AG09309 (cell line): ENCODE data around the gene AMBRA1.

ENCODE experiments used
- DNase-seq: peaks from one replicate; pipeline ENCODE4 v3.0.0-alpha.2; 2010; ENCODE audit warnings: low read depth
- H3K4me3 ChIP-seq: 2 replicates; pipeline ENCODE4 v1.5.1; 2011; ENCODE audit warnings: mild to moderate bottlenecking, low read depth, low read length, moderate library complexity; ENCODE audit not compliant: control insufficient read depth
- TF ChIP-seq, protein P1 (sequence below): IDR thresholded peaks from 2 replicates; pipeline ENCODE4 v1.5.1; 2011; ENCODE audit warnings: mild to moderate bottlenecking, low read depth, low read length, inconsistent platforms; ENCODE audit not compliant: insufficient read depth, control insufficient read depth; ENCODE audit errors: missing control alignments

AMBRA1 gene

DNA sequence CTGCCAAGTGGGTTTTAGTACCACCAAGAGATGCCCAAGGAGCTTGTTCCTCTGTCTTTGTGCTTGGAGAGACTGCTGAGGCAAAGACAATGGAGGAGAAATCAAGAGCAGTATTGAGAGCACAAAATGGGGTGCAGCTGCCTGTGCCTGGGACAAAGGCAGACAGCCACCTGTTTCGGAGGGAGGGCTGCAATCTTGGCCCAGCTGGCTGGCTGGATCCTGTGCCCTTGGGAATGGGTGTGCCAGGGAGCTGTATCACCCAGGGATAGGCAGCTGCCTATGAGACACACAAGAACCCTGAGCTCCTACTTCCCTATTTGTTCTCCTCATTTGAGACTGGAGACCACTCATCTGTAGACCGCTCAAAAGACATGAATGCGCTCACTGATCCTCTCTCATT lies 178.9 kb downstream of the AMBRA1 start:
- DNase-seq: no peak
- TF ChIP-seq, protein P1, sequence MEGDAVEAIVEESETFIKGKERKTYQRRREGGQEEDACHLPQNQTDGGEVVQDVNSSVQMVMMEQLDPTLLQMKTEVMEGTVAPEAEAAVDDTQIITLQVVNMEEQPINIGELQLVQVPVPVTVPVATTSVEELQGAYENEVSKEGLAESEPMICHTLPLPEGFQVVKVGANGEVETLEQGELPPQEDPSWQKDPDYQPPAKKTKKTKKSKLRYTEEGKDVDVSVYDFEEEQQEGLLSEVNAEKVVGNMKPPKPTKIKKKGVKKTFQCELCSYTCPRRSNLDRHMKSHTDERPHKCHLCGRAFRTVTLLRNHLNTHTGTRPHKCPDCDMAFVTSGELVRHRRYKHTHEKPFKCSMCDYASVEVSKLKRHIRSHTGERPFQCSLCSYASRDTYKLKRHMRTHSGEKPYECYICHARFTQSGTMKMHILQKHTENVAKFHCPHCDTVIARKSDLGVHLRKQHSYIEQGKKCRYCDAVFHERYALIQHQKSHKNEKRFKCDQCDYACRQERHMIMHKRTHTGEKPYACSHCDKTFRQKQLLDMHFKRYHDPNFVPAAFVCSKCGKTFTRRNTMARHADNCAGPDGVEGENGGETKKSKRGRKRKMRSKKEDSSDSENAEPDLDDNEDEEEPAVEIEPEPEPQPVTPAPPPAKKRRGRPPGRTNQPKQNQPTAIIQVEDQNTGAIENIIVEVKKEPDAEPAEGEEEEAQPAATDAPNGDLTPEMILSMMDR: no peak
- no peak overlapping the region for H3K4me3 ChIP-seq

DNA sequence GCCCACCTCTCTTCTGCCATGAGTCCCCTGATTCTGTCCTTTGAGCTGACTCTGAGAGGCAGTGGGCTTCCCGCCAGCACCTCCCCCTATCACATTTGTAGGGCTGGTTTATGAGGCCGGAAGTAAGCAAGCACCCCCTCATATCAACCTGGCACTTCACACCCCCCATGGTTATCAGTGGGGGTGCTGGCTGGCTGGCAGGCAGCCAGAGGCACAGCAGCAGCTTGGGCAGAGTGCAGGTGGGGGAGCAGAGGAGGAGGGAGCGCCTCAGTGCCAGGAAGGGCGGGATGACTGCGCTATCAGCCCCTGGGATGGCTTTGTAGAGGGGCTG lies 179.4 kb downstream of the AMBRA1 start:
- H3K4me3 ChIP-seq: no peak overlapping the region
- TF ChIP-seq, protein P1: no peak
- DNase-seq: no peak

DNA sequence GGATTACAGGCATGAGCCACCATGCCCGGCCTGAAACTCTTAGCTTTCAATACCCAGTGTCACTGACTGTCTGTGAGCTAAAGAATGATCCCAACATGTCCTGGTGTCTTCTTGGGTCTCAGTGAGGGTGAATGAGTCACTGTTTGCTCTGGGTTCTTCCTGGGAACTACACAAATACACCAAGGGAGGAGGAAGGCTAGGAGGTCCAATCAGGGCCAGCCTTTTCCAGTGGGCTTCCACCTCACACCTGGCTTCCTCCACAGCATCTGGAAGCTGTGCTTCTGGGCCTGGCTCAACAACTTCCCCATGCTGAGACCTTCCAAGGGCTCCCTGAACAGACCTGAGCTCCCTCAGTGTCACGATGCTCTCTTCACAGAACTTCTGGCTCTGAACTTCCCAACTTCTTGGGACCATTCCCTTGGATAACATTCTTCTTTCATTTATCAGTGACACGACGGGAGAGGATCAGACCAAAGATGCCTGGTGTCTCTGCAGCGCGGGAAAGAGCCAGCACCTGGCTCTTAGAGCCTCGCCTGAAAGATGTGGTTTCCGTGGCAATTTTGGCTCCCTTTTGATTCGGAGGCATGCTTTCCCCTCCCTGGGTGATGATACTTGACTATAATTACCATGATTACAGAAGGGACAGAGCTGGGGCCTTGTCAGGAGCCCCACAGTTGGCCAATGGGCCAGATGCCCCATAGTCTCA lies 179.9 kb downstream of the AMBRA1 start:
- DNase-seq: no peak
- TF ChIP-seq, protein P1: no peak
- H3K4me3 ChIP-seq: no peak overlapping the region

DNA sequence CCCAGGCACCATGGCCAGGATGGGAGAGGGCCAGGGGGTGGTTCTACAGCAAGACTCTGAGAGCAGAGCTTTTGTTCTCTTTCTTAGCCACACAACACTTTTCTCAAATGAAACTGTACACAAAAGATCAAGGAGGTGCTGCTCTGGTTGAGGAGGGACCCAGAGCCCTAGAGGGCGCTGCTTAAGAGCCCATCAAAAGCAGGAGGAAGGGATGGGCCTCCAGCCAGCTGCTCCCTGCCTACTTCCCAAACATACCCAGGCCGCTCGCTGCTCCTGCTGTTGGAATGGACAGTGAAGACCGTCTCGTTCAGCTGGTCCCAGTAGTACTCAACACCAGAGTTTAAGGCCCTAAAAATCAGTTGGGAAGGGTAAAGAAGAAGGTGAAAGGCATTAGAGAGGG lies 183.8 kb downstream of the AMBRA1 start:
- no peak overlapping the region for H3K4me3 ChIP-seq
- TF ChIP-seq, protein P1: no peak
- no peak for DNase-seq

DNA sequence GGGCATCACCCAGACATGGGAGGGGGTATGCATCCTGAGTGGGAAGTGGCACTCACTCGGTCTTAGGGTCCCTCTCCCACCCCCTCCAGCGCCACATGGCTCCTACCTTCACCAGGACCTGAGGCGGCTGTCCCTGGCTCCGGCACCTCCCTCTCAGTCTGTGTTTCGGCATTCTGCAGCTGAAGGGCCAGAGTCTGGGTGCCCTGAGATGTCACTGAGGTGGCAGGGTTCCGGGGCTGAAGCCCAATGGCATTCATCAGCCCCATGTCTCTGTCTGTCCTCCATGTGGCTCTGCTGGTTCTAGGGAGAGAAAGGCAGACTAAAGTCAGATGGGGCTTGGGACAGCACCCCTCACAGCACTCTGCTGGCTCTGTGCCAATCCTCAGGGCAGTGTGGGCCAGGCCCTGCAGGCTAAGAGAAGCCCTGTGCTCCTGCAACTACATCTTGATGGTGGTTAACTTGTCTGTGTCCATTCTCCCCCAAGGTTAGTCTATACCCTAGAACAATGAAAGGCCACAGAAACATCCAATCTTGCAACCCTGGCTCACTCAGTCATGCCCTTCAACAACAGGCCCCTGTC lies 185.3 kb downstream of the AMBRA1 start:
- no peak overlapping the region for H3K4me3 ChIP-seq
- TF ChIP-seq, protein P1: no peak
- DNase-seq: no peak

DNA sequence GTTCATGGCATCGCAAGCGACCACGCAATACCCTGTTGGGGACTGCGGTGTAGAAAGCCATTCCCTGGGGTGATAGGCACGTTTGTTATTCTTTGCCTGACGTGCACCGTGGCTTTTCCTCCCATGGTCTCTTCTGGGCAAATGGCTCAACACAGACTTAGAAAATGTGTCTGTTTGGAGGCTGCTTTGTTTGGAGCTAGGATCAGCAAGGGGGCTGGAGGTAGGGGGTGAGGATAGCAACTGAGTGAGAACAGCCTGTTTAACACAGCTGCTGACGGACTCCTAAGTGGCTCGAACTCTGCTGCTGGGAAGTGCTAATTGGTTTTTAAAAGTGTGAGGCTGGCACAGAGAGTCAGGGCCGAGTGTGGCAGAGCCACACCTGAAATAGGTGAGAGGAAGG lies 186.2 kb downstream of the AMBRA1 start:
- no peak for DNase-seq

More for the DNA sequence above, 186.2 kb downstream of the AMBRA1 start:
- TF ChIP-seq, protein P1: no peak
- no peak overlapping the region for H3K4me3 ChIP-seq
